SK-N-SH (cell line): ENCODE measurements around the gene S1PR3.

Source experiments
- CTCF ChIP-seq: fragments of 200-600 bp; sonication (generic); IDR thresholded peaks from 2 replicates; pipeline ENCODE4 v1.6.1; 2017; ENCODE audit warnings: antibody characterized with exemption, mild to moderate bottlenecking, moderate library complexity
- EP300 ChIP-seq, 2 experiments: IDR thresholded peaks; 2 replicates each; pipeline versions ENCODE4 v1.4.0 to v1.6.1; 2012; ENCODE audit warnings: borderline replicate concordance in 1 of 2, low read depth in 1 of 2, low read length in 1 of 2
- FOXJ3 ChIP-seq: sonication (generic); formaldehyde crosslinking; IDR thresholded peaks from 2 replicates; pipeline ENCODE4 v1.5.1; 2020; ENCODE audit warnings: mild to moderate bottlenecking, missing genetic modification reagents
- FOXM1 ChIP-seq: IDR thresholded peaks from 2 replicates; pipeline ENCODE4 v1.4.0; 2012; ENCODE audit warnings: low read depth, mild to moderate bottlenecking
- RAD21 ChIP-seq: IDR thresholded peaks from 2 replicates; pipeline ENCODE4 v1.6.1; 2012; ENCODE audit warnings: mild to moderate bottlenecking, low read length
- RCOR1 ChIP-seq: fragments of 150-350 bp; IDR thresholded peaks from 2 replicates; pipeline ENCODE4 v1.6.1; 2017; ENCODE audit warnings: antibody characterized with exemption, low read length
- RFX5 ChIP-seq: IDR thresholded peaks from 2 replicates; pipeline ENCODE4 v1.6.1; 2012; ENCODE audit warnings: mild to moderate bottlenecking, improper control_type of control experiment, low read length
- SMC3 ChIP-seq: IDR thresholded peaks from 2 replicates; pipeline ENCODE4 v1.6.1; 2012; ENCODE audit warnings: low read depth, low read length, improper control_type of control experiment

- TF ChIP-seq FOXJ3 (CRISPR knock-in tag) (no peak), CTCF (no peak), SMC3 (no peak), FOXM1 (no peak), RCOR1 (no peak), RFX5 (no peak), EP300 (IDR thresholded peaks at IDR 0.05; ENCODE audit: borderline replicate concordance in 1 of 2, low read depth in 1 of 2, low read length in 1 of 2) (no peak; a peak in 1 of 4 replicates), RAD21 (no peak)
Measured at GRCh38 chr9:89022902-89023301, 31.6 kb downstream of the S1PR3 start.
